Mucosa of stomach (tissue), 1 donor: Measurements from ENCODE around the gene FADS2.
"Not testable (repeated sequence)": the region's sequence is repeated elsewhere in the genome, so short reads cannot be mapped to it uniquely, and the experiment has no call there.

Experiments used
- H3K27me3 ChIP-seq: one replicate; pipeline ENCODE4 v1.7.0; 2013; ENCODE audit warnings: mild to moderate bottlenecking, low read length; ENCODE audit not compliant: control insufficient read depth, insufficient read depth
- H3K36me3 ChIP-seq: one replicate; pipeline ENCODE4 v1.7.0; 2013; ENCODE audit warnings: low read length; ENCODE audit not compliant: control insufficient read depth, insufficient read depth
- H3K4me1 ChIP-seq: one replicate; pipeline ENCODE4 v1.7.0; 2013; ENCODE audit warnings: mild to moderate bottlenecking, low read length; ENCODE audit not compliant: control insufficient read depth, insufficient read depth
- H3K4me3 ChIP-seq: one replicate; pipeline ENCODE4 v1.7.0; 2013; ENCODE audit warnings: low read length
- H3K9ac ChIP-seq: one replicate; pipeline ENCODE4 v1.7.0; 2013; ENCODE audit warnings: mild to moderate bottlenecking, low read length, moderate library complexity
- H3K9me3 ChIP-seq: one replicate; pipeline ENCODE4 v1.7.0; 2013; ENCODE audit warnings: mild to moderate bottlenecking, low read length, moderate library complexity; ENCODE audit not compliant: control insufficient read depth
- donor health status: Pancreatic carcinoma.

FADS2 gene

DNA sequence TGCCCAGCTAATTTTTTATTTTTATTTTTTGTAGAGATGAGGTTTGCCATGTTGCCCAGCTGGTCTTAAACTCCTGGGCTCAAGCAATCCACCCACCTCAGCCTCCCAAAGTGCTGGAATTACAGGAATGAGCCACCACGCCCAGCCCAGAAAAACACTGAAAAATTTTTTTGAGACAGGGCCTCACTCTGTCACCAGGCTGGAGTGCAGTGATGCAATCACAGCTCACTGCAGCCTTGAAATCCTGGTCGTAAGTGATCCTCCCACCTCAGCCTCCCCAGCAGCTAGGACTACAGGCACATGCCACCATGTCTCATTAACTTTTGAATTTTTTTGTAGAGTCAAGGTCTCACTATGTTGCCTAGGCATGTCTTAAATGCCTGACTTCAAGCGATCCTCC is 54.2 kb downstream of the FADS2 start:
- H3K27me3 ChIP-seq, H3K9ac ChIP-seq, H3K4me1 ChIP-seq, H3K4me3 ChIP-seq, H3K36me3 ChIP-seq, H3K9me3 ChIP-seq: not testable (repeated sequence)

DNA sequence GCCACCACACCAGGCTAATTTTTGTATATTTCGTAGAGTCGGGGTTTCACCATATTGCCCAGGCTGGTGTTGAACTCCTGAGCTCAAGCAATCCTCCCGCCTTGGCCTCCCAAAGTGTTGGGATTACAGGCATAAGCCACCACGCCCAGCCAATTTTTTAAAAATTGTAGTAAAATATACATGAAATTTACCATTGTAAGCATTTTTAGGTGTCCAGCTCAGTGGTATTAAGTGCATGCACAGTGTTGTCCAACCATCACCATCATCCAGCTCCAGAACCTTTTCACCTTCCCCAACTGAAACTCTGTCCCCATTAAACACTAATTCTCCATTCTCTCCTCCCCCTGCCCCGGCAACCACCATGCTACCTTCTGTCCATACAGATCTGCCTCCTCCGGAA is 54.8 kb downstream of the FADS2 start:
- H3K36me3 ChIP-seq: no peaks in the 10 kb centered on the region
- H3K4me1 ChIP-seq: no peaks in the 10 kb centered on the region
- no peaks in the 10 kb centered on the region for H3K9me3 ChIP-seq
- H3K4me3 ChIP-seq: no peak overlapping the region
- H3K27me3 ChIP-seq: no peaks in the 10 kb centered on the region
- H3K9ac ChIP-seq: no peak overlapping the region

GRCh38 chr11:61883327-61883726 is 55.2 kb downstream of the FADS2 start:
- no peaks in the 10 kb centered on the region for H3K27me3 ChIP-seq
- H3K4me1 ChIP-seq: no peaks in the 10 kb centered on the region
- H3K4me3 ChIP-seq: no peak overlapping the region
- no peak overlapping the region for H3K9ac ChIP-seq
- H3K36me3 ChIP-seq: no peaks in the 10 kb centered on the region
- H3K9me3 ChIP-seq: no peaks in the 10 kb centered on the region

- Histone ChIP-seq H3K36me3 (no peaks in the 10 kb centered on the region), H3K4me1 (no peaks in the 10 kb centered on the region), H3K9ac (no peak overlapping the region), H3K4me3 (no peak overlapping the region), H3K9me3 (no peaks in the 10 kb centered on the region), H3K27me3 (no peaks in the 10 kb centered on the region)
Observed at GRCh38 chr11:61883947-61884346, 55.8 kb downstream of the FADS2 start.

- H3K36me3 ChIP-seq: no peaks in the 10 kb centered on the region
- no peaks in the 10 kb centered on the region for H3K9me3 ChIP-seq
- peaks cover 1% of the 10 kb centered on the region for H3K4me1 ChIP-seq
- no peak overlapping the region for H3K9ac ChIP-seq
- no peak overlapping the region for H3K4me3 ChIP-seq
- H3K27me3 ChIP-seq: no peaks in the 10 kb centered on the region
Observed at GRCh38 chr11:61885166-61885778, 57.2 kb downstream of the FADS2 start.

GRCh38 chr11:61885784-61886580 is 57.9 kb downstream of the FADS2 start:
- peaks cover 8% of the 10 kb centered on the region for H3K4me1 ChIP-seq
- H3K9ac ChIP-seq: no peak overlapping the region

DNA sequence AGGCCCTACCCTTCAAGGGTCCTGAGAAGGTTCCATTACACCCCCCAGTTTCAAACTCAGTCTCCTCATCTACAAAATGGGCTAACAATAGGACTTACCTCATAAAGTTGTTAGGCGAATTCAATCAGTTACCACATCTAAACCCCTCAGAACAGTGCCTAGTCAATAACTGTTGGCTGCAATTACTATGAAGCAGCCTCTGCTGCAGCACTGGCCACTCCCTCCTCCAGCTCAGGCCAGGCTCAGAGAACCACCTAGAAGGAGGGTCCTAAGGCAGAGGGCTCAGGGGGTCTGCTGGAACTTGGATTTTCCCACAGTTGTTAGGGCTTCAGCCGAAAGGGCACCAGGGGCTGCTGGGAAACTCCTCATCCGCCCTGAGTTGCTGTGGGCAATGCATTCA is 58.5 kb downstream of the FADS2 start:
- Histone ChIP-seq H3K4me1 (peaks cover 9% of the 10 kb centered on the region), H3K9me3 (no peaks in the 10 kb centered on the region), H3K27me3 (no peaks in the 10 kb centered on the region), H3K36me3 (no peaks in the 10 kb centered on the region), H3K4me3 (no peak overlapping the region), H3K9ac (no peak overlapping the region)

More at GRCh38 chr11:61885784-61886580, 57.9 kb downstream of the FADS2 start:
- no peaks in the 10 kb centered on the region for H3K36me3 ChIP-seq
- H3K27me3 ChIP-seq: no peaks in the 10 kb centered on the region
- H3K4me3 ChIP-seq: no peak overlapping the region
- H3K9me3 ChIP-seq: no peaks in the 10 kb centered on the region

DNA sequence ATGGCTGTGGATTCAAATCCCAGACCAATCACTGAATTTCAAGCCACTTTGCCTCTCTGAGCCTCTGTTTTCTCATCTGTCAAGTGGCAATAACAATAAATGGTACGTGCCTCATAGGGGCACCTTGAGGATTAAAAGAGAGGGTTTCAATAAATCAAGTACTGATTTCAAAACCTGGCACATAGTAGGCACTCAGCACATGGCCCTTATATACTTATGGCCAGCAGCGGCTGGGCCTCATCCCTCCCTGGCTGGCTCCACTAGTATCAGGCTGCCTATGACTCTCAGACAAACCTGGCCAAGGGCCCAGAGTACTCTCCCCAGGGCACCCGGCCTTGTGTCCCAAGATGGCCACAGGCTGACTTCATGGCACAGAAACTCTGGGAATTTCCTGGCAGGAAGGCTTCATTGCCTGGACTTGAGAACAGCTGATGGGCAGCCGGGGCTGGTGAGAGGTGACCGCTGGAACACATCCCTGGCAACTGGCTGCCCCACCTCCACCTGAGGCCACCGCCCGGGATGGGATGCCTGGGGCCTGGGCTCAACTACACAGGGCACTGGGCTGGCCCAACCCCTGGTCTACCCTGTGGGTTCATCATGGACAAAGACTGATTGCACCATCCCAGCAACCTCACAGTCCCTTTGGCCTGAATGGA is 59.9 kb downstream of the FADS2 start:
- H3K36me3 ChIP-seq: no peaks in the 10 kb centered on the region
- no peaks in the 10 kb centered on the region for H3K27me3 ChIP-seq
- H3K9me3 ChIP-seq: no peaks in the 10 kb centered on the region
- H3K4me1 ChIP-seq: peaks cover 9% of the 10 kb centered on the region
- no peak overlapping the region for H3K9ac ChIP-seq
- no peak overlapping the region for H3K4me3 ChIP-seq

DNA sequence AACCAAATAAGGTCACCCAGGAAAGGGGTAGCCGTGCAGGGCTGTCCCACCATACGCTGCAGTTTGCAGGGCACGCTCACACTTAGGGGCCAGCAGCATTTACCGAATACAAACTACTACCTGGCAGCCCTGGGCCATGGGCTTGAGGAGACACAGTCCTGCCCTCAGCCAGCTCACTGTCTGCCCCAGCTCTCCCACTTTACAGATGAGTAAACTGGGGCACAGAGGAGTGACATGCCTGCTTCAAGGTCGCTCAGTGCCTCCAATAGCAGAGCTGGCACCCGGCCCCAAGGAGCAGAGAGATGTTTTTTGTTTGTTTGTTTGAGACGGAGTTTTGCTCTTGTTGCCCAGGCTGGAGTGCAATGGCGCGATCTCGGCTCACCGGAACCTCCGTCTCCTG is 60.5 kb downstream of the FADS2 start:
- H3K4me3 ChIP-seq: no peak overlapping the region
- H3K4me1 ChIP-seq: peaks cover 9% of the 10 kb centered on the region
- H3K27me3 ChIP-seq: no peaks in the 10 kb centered on the region
- H3K9ac ChIP-seq: no peak overlapping the region
- no peaks in the 10 kb centered on the region for H3K36me3 ChIP-seq
- H3K9me3 ChIP-seq: no peaks in the 10 kb centered on the region

- H3K4me1 ChIP-seq: peaks cover 9% of the 10 kb centered on the region
- H3K9ac ChIP-seq: no peak overlapping the region
- H3K9me3 ChIP-seq: no peaks in the 10 kb centered on the region
- no peaks in the 10 kb centered on the region for H3K27me3 ChIP-seq
- H3K4me3 ChIP-seq: no peak overlapping the region
- H3K36me3 ChIP-seq: no peaks in the 10 kb centered on the region
Observed at GRCh38 chr11:61889831-61890230, 61.7 kb downstream of the FADS2 start.

GRCh38 chr11:61890529-61891330 is 62.6 kb downstream of the FADS2 start:
- H3K4me3 ChIP-seq: peak overlapping the region; percentile 46
- no peaks in the 10 kb centered on the region for H3K9me3 ChIP-seq
- no peaks in the 10 kb centered on the region for H3K36me3 ChIP-seq
- H3K27me3 ChIP-seq: no peaks in the 10 kb centered on the region
- H3K4me1 ChIP-seq: peaks cover 9% of the 10 kb centered on the region
- H3K9ac ChIP-seq: peak overlapping the region; percentile 51
